Left renal pelvis (tissue), 4 donors: ENCODE measurements around the gene WWP2. TPM values are rescaled to one million over a fixed set of nuclear protein-coding genes. Genes with fewer than 3 reads are reported as not detected.
"Not testable (repeated sequence)": the region's sequence is repeated elsewhere in the genome, so short reads cannot be mapped to it uniquely, and the experiment has no call there.

Experiments used
- DNase-seq, 4 donors: peaks; one replicate each; pipeline ENCODE4 v3.0.0-alpha.2; 2013; ENCODE audit warnings: low read depth in 4 of 4, low spot score in 3 of 4
- polyA plus RNA-seq, 4 donors: library from polyadenylated mRNA; unstranded; fragments of 120-200 nt; gene quantifications; one replicate each; pipeline ENCODE4 v1.2.1, GENCODE V29; 2013; ENCODE audit not compliant: insufficient read length in 4 of 4

Gene WWP2
- polyA plus RNA-seq, 4 donors, result 29.9 to 50.5 (median 40.8) TPM

- no peak for DNase-seq
Measured at GRCh38 chr16:69939821-69940585, 177.9 kb downstream of the WWP2 start.

GRCh38 chr16:69940676-69941075 lies 178.5 kb downstream of the WWP2 start:
- DNase-seq, result no peak

GRCh38 chr16:69941251-69942098 lies 179.3 kb downstream of the WWP2 start:
- DNase-seq, result no peak

GRCh38 chr16:69942099-69942491 lies 180.0 kb downstream of the WWP2 start:
- no peak for DNase-seq

- DNase-seq, result no peak
Measured at GRCh38 chr16:69942627-69943170, 180.6 kb downstream of the WWP2 start.

- DNase-seq, result not testable (repeated sequence)
Measured at GRCh38 chr16:69943241-69944036, 181.3 kb downstream of the WWP2 start.

- not testable (repeated sequence) for DNase-seq
Measured at GRCh38 chr16:69950411-69950810, 188.3 kb downstream of the WWP2 start.

- not testable (repeated sequence) for DNase-seq
Measured at GRCh38 chr16:69951017-69951671, 189.0 kb downstream of the WWP2 start, which contains the start of gene CLEC18A. Gene CLEC18A (plus strand): TSS chr16:69951334. CDS start chr16:69951367, 33 bp downstream.

- not testable (repeated sequence) for DNase-seq
Measured at GRCh38 chr16:69951672-69952031, 189.5 kb downstream of the WWP2 start.

GRCh38 chr16:69952116-69952515 lies 190.0 kb downstream of the WWP2 start:
- not testable (repeated sequence) for DNase-seq

- not testable (repeated sequence) for DNase-seq
Measured at GRCh38 chr16:69952572-69953355, 190.6 kb downstream of the WWP2 start.

GRCh38 chr16:69954241-69954640 lies 192.1 kb downstream of the WWP2 start:
- not testable (repeated sequence) for DNase-seq

GRCh38 chr16:69963312-69963711 lies 201.2 kb downstream of the WWP2 start:
- DNase-seq, result not testable (repeated sequence)

- peak in 1 of 4 donors; percentile 18 for DNase-seq
Measured at GRCh38 chr16:69964960-69965660, 203.0 kb downstream of the WWP2 start.

GRCh38 chr16:69965661-69966054 lies 203.5 kb downstream of the WWP2 start:
- not testable (repeated sequence) for DNase-seq

- not testable (repeated sequence) for DNase-seq
Measured at GRCh38 chr16:69967688-69968087, 205.6 kb downstream of the WWP2 start.

- not testable (repeated sequence) for DNase-seq
Measured at GRCh38 chr16:69968125-69968524, 206.0 kb downstream of the WWP2 start.

GRCh38 chr16:69969657-69970056 lies 207.5 kb downstream of the WWP2 start:
- DNase-seq, result not testable (repeated sequence)
